ENCODE measurements around the gene INSL3. TPM values are rescaled to one million over a fixed set of nuclear protein-coding genes. Genes with fewer than 3 reads are reported as not detected.
A peak's percentile ranks its signal among the peaks of the same experiment; 100 is the strongest.

Gene INSL3
- polyA plus RNA-seq, 4 donors, result 0.21 to 0.40 (median 0.26) TPM

DNA sequence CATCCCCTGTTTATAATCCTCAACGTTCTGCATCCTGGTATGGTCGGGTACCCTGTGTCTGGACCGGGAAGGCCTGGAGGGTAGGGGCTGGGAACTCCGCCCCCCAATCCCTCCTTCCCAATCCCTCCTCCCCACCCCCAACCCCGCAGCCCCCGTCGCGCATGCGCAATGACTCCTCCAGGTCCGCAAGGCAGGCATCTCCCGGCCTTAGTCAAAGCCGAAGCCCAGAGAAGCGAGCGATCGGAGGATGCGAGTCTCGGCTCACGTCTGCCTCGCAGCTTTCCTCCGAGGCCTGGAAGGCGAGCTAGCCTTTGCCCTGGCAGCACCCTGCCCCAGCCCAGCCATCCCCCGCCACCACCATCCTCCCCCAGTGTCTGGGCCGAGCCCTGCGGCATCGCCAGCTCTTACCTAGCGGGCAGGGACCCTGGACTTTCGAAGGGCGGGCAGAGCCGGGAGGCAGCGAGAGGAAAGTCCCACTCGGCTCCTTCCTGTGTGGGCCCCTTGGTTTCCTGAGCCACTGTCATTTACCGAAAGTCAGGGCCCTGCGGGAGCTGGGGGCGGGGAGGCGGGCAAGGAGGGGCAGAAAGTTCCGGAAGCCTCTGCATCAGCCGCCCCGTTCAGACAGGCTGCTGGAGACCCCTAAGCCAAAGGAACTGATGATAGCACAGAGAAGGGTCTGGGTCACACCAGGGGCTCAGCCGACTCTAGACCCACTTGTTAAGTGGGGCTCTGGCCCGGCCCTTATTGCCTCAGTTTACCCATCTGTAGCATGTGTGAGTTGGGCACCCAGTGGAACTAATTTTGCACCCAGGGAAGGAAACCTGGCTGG lies 26.4 kb upstream of the INSL3 start, which contains the start of gene JAK3:
TSS of gene JAK3 (minus strand) at position 445 of the 829 bp plus-strand sequence. CDS start 3,565 bp downstream, outside the sequence.
- DNase-seq (ENCODE audit: low read depth in 4 of 4, low spot score in 3 of 4), result peak in 2 of 4 donors; percentile 54 to 58

DNA sequence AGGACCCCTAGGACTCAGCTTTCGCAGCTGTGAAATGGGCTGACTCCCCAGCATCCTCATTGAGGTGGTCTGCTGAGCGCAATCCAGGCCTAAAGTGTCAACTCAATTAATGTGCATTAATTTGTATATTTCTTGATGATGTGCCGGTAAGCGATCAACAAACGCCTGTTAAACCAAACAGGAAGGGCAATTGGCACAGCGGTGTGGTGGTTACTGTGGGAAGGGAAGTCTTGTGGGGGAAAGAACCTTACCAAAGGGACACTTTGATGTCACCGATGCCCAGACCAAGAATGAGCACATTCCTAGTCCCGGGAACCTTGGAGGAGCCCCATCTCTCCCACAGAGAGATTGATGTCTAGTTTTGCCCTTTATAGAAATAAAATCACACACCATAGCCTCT lies 24.8 kb upstream of the INSL3 start:
- no peak for DNase-seq (ENCODE audit: low read depth in 4 of 4, low spot score in 3 of 4)

DNA sequence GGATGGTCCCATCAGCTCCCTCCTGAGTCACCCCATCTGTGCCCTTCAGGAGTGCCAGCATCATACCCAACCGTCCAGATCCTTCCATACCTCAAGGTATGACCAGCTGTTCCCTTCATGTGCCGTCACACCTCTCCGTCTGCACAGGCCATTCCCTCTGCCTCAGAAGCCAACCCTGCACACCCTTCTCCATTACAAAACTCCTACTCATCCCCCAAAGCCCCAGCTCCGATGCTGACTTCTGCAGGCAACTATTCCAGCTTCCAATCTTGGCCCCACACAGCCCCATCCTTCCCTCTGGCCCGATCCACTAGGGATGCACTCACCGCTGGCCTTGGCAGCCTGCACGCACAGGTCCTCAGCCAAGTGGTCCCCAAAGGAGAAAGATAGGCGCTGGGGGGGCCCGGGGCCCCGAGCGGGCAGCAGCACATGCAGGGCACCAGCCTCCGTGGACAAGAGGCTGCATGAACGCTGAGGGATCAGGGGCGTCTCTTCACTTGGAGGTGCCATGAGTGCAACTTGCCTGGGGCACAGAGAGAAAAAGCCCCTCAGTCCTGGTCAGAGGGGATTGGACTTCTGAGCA lies 22.7 kb upstream of the INSL3 start:
- DNase-seq (ENCODE audit: low read depth in 4 of 4, low spot score in 3 of 4), result no peak

DNA sequence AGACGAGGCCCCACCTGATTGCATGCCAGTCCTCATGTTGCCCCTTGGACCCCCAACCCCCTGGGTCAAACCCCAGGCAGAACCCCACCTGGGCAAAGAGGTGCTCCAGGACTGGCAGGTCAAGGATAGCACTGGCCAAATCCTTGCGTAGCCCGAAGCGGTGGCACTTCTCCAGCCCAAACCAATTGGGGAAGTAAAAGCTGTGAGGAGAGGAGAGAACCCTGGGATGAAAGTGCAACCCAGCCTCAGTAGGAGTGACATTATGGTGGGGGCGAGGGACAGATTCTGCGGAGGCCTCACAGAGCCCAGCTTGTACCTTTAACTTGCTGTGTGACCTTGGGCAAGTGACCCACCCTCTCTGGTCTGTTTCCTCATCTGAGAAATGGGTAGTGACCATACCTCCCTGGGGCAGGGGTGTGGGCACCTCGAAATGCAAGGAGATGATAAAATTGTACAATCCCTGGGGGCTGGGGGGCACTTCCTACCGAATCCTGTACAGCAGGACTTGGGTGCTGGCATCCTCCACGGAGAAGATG lies 22.0 kb upstream of the INSL3 start:
- no peak for DNase-seq (ENCODE audit: low read depth in 4 of 4, low spot score in 3 of 4)

DNA sequence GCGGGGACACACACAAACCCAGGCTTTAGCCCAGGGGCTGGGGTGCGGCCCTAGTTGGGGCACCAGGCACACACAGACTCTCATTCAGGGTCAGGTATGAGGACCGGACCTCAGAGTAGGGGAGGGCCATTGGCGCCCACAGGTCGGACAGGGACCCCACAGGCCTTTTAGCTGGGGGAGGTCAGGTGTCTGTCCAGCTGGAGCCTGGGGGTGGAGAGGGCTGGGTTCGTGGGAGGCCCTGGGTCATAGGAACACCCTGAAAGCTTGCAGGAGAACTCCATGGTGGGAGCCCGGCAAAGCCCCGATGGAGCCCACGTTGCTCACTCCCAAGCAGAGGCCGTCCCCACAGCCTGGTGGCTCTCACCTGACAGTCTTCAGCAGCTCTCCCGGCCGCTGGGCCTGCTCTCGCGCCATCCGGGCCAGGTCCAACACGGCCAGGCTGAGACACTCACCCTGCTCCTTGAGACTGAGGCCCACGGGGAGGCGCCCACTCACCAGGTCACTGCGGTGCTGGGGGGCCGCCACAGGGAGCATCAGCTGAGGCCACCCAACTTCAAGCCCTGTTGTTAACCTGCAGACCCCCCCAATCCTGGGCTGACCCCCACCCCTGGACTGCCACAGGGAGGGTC lies 21.5 kb upstream of the INSL3 start:
- DNase-seq (ENCODE audit: low read depth in 4 of 4, low spot score in 3 of 4), result no peak

DNA sequence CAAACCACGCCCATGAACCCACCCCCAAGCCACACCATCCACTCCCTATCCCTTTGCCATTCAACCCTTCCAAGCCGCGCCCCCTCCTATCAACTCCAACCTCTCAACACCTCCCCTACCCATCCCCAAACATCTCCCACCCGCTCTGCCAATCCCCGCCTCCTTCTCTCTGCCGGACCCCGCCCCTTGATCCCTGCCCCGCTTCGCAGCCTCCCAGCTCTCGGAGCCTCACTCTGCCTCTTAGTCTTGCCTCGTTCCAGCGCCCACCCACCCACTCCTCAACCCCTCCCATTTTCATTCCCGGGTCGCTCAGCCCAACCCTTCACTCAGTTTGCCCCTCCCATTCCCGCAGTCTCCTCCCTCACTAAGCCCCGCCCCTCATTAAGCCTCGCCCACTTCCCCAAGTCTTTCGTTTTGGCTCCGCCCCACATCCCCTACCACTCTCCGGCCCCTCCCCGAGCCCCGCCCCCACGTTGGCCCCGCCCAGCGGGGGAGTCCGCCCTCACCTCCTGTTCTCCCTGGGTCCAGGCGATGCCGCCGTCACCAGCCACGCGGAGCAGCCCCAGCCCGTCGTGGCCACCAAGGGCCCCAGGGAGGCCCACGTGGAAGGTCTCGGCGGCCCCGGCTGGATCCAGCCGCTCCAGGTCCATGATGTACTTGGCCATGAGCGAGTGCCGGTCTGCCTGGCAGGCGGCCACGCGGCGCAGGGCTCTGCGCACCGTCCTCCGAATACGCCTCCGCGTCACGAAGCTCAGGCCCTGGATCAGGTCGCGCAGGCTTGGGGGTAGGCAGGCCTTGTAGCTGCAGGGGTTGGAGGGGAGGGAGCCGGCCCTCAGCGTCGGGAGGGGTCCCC lies 20.7 kb upstream of the INSL3 start:
- peak in 2 of 4 donors; percentile 78 to 79 for DNase-seq (ENCODE audit: low read depth in 4 of 4, low spot score in 3 of 4)

DNA sequence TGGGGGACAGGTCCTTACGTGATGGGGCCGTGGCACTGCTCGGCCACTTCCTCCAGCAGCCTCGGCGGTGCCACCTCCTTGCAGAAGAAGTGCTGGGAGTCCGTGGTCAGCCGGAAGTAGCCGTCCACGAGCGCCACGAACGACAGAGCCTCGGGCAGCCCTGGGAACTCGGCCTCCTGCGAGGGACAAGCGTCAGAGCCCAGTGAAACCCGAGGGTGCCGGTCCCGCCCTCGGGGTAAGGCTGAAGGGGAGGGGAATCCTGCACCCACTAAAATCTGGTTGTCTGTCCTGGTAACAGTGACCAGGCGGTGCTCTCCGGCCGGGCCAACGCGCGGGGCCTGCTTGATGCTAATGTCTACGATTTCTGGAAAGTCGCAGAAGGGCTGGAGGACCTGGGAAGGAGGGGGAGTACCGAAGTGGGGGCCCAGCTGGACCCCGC lies 20.1 kb upstream of the INSL3 start:
- DNase-seq (ENCODE audit: low read depth in 4 of 4, low spot score in 3 of 4), result no peak

DNA sequence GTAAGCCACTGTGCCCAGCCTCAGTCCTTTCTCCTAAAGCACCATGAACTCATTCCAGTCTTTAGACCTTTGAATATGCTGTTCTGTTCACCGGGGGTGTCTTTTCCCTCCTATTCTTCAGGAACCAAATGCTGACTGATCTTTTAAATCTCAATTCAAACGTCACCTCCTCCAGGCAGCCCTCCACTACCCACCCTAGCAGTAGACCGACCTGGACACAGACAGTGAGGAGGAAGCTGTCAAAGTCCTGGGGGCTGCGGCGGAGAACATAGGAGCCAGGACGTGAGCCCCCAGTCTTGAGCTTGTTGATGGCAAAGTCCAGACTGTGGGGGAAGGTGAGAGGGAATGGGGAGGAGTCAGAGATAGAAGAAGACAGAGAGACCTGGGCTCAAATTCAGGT lies 18.7 kb upstream of the INSL3 start:
- no peak for DNase-seq (ENCODE audit: low read depth in 4 of 4, low spot score in 3 of 4)

DNA sequence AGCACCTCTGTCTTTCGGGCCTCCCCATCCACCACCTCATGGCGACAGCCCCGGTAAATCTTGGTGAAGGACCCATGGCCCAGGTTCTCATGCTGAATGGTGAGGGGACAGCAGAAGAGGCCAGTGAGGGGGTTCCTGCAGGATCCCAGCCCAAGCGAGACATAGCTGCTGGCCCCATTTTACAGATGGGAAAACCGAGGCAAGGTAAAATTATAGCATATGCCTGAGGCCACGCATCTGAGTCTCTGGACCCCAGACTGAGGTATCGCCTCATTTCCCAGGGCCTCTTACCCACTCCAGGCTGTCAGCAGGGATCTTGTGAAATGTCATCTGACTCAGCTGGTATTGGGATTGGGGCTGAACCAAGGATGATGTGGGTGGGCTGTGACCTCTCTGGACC lies 16.7 kb upstream of the INSL3 start:
- DNase-seq (ENCODE audit: low read depth in 4 of 4, low spot score in 3 of 4), result no peak

DNA sequence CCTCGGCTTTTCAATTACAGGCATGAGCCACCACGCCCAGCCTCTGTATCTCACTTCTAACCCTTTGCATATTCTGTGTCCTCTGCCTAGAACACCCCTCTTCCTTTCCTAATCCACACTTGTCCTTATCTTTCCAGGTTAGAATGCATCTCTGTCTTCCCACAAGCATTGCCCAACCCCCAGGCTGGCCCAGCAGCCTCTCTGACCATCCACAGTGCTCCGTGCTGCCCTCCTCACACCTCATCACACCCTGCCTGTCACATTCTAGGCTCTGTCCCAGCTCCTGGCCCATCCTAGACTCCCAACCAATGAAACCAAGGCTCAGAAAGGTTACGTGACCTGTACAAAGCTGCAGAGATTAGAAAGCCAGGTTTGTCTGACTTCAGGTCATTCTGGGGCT lies 15.2 kb upstream of the INSL3 start:
- no peak for DNase-seq (ENCODE audit: low read depth in 4 of 4, low spot score in 3 of 4)

DNA sequence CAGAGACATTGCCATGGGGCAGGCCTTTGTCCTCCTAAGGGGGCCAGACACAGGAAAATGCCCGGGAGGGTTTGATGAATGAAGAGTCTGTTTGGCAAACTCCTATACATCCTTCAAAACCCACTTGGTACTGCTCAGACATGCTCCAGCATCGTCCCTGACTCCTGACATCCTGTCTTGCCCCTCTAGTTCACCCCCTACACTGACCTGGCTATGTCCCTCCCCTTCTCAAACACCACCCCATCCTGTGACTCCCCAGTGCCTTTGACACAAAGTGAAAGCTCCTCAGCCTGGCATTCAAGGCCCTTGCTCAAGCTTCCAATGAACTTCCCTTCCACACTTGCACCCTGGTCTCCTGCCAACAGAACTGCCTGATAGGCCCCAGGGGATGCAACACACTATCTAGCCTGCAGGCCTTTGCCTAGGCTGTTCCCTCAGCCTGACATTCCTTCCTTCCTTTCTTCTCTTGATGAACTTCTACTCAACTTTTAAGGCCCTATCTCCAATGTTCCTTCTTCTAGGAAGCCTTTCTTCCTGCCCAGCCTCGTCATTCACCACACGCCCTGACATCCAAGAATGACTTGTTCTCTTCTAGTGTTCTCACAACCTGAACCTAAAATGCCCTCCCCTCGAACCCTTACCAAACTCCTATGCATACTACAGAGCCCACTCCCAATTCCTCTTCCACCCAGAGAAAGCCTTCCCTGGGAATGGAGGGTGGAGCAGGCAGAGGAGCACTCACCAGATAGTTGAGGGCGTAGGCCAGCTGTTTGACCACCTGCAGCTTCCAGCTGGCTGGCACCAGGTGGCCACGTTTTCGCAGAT lies 14.1 kb upstream of the INSL3 start:
- no peak for DNase-seq (ENCODE audit: low read depth in 4 of 4, low spot score in 3 of 4)

DNA sequence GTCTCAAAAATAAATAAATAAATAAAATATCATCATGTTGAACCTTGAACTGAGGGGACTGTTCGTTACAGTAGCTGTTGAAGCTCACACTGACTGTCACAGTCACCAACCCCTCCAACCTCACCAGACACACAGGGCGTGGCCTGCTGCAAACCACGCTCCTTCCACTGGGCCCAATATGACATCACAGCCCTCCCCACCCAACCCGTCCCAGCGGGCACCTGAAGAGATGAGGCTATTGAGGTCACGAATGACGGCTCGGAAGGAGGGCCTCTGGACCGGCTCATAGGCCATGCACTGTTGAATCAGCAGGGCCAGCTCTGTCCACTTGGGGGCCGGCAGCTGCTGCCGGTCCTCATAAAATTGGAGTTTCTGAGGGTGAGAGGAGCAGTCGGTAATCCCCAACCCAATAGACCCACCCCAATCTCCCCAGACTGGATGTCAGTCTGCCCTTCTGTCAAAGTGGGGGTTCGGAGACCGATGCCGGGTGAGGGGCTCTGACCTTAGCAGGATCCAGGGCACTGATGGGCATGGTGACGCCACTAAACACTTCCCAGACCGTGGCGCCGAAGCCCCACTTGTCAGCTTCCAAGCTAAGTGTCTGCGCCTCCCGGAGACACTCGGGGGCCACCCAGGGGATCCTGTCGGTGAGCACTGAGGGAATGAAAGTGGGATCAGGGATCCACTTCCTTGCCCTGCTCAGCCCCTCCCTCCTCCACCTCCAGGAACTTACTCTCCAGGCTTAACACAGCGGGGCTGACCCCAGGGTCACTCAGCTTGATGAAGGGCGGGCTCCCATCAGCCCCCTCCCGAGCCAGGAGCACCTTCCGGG lies 13.2 kb upstream of the INSL3 start:
- no peak for DNase-seq (ENCODE audit: low read depth in 4 of 4, low spot score in 3 of 4)

DNA sequence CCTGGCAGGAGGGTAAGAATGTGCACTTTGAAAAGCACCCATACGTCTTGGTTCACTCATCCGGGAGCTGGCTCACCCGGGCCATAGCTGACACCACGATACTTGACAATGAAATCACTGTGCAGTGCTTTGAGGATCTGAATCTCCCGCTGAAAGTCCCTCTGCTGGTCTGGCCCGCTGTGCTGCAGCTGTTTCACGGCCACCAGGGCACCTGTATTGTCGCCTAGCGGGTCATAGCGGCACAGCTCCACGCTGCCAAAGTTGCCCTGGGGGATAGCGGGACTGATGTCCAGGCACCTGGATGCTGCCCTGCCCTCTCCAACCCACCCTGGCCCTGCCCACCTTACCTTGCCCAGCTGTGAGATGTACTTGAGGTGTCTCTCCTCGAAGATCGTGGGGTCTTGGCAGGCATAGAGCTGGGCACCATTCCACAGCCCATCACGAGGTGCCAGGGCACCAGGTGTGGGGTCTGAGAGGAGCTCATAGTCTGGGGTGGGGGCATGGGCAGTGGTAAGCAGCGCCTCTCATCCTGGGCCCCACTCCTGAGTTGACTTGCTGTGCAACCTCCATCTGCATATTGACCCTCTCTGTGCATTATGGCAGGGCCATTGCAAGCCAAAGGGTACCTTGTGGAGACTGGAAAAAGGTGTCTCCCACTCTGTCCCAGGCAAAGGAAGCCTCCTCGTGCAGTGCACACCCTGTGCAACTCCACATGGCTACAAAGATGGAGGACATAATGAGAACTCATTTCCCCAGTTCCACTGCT lies 11.3 kb upstream of the INSL3 start:
- no peak for DNase-seq (ENCODE audit: low read depth in 4 of 4, low spot score in 3 of 4)

DNA sequence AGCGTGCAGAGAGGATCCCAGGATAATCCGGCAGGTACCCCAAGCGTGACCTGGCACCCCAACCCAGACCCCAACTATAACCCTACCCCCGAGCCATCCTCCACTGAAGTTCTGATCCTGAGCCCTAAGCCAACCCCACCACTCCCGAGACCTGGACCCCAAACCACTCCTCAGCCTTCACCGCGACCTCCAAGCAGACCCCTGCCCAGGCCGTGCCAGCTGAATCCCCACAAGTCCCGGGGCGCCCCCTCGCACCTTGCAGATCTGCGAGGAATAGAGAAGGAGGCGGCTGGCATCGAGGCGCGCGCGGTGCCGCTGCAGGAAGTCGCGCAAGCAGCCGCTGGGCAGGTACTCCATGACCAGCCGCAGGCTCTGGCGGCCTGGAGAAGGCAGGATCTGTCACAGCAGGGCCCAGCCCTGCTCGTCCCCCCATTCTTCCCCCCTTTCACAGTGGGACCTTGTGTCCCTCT lies 10.1 kb upstream of the INSL3 start:
- DNase-seq (ENCODE audit: low read depth in 4 of 4, low spot score in 3 of 4), result no peak

DNA sequence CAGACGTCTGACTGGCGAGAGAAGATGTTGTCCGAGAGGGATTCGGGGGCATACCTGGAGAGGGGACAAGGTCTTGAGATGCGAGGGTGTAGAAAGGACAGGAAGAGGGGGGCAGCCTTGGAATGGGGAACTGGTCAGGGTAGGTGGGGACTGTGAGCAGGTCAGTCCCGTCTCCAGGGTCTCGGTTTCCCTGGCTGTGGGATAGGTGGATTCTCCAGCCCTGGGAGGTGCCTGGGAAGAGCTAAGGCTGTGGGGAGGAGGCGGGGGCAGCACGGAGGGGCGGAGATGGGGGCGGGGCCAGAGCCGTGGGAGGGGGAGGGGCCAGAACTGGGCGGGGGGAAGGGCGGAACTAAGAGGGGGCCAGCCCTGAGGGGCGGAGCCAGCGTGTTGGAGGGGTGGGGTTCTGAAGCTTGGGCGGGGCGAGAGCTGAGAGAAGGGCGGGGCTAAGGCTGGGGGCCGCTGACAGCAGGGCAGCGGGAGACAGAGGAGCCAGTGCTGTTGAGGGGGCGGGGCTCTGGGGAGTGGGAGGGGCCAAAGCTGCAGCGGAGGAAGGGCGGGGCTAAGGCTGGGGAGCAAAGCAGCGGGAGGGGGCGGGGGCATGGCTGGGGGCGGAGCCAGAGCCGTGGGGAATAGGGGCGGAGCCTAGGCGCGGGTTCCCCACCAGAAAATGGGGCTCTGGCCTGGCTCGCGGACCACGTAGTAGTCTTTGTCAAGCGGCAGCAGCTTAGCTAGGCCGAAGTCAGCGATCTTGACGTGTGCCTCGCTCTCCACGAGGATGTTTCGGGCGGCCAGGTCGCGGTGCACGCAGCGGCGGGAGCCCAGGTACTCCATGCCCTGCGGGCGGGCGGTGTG lies 9.5 kb upstream of the INSL3 start:
- peak in 2 of 4 donors; percentile 32 to 60 for DNase-seq (ENCODE audit: low read depth in 4 of 4, low spot score in 3 of 4)

DNA sequence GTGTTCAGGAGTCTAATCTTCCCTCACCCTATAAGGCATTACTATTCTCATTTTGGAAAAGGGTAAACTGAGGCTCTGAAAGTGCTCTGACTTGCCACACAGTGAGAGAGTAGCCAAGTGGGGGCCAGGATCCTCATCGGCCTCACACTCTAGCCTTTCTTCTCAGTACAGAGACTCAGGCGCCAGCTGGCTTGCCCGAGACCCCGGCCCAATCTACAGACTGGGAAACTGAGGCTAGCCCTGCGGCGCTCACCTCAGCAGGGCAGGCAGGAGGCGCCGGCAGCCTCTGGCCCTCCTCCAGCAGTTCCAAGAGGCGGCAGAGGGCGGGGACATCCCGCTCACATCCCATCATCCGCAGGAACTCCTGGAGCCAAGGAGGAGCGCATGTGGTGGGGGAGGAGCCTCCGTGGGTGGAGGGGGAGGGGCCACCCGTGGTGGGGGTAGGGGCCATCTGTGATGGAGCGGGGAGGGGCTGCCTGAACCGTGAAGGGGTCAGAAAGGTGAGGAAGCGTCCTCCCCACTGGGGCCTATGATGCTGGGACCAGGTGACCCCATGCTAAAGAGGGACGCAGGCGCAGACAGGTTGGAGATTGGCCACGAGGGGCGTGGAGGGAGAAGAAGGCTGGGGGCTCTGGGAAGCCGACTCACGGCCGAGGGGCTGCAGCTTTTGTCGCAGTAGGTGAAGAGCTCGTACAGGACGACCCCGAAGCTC lies 8.7 kb upstream of the INSL3 start:
- DNase-seq (ENCODE audit: low read depth in 4 of 4, low spot score in 3 of 4), result peak in 1 of 4 donors; percentile 26
